ENCODE measurements around the gene RIN2.

DNA sequence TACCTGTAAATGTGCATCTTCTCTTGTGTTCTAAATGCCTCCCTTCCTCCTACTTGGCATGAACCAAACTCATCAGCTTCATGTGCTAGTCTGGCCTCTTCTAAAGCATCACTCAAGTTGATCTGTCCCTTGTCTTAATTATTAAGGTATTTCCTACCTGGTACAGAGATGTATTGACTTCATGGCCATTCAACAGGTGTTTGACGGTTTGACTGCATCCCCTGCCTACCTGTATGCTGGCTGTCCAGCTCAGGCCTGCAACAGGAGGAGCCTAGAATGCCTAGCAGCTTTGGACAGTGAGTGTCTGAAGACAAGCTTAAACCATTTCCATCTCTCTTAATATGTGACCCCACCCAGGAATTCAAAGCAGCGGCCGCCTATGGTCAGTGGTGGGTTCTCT lies 24.6 kb downstream of the RIN2 start:
- TF ChIP-seq, protein P1, sequence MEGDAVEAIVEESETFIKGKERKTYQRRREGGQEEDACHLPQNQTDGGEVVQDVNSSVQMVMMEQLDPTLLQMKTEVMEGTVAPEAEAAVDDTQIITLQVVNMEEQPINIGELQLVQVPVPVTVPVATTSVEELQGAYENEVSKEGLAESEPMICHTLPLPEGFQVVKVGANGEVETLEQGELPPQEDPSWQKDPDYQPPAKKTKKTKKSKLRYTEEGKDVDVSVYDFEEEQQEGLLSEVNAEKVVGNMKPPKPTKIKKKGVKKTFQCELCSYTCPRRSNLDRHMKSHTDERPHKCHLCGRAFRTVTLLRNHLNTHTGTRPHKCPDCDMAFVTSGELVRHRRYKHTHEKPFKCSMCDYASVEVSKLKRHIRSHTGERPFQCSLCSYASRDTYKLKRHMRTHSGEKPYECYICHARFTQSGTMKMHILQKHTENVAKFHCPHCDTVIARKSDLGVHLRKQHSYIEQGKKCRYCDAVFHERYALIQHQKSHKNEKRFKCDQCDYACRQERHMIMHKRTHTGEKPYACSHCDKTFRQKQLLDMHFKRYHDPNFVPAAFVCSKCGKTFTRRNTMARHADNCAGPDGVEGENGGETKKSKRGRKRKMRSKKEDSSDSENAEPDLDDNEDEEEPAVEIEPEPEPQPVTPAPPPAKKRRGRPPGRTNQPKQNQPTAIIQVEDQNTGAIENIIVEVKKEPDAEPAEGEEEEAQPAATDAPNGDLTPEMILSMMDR (IDR thresholded peaks at IDR 0.05; ENCODE audit: insufficient read depth, low read length, poor library complexity, severe bottlenecking) = no peak
- no peak for TF ChIP-seq EZH2phosphoT487 (conservative IDR thresholded peaks at IDR 0.05; ENCODE audit: low read length)
